Motor neuron (in vitro differentiated cells): ENCODE measurements around the gene WDR35. TPM values are rescaled to one million over a fixed set of nuclear protein-coding genes. Genes with fewer than 3 reads are reported as not detected.
"Not testable (repeated sequence)": the region's sequence is repeated elsewhere in the genome, so short reads cannot be mapped to it uniquely, and the experiment has no call there.

ENCODE experiments used
- ATAC-seq, 8 experiments: fragments of 200-7000 bp; cut with Tn5 transposase; replicated peaks in 6 of 8; 2 replicates each; pipeline ENCODE4 v1.8.0; 2021; ENCODE audit warnings: mild to moderate bottlenecking in 8 of 8, moderate library complexity in 8 of 8
- H3K27ac ChIP-seq, 2 donors: fragments of 250-450 bp; sonication (Bioruptor Pico); 2 replicates each; pipeline ENCODE4 v1.9.0; 2021; ENCODE audit warnings: antibody characterized with exemption in 2 of 2, mild to moderate bottlenecking in 2 of 2, moderate library complexity in 1 of 2
- H3K4me1 ChIP-seq, 2 donors: fragments of 250-450 bp; sonication (Bioruptor Pico); replicated peaks in 1 of 2; 2 replicates each; pipeline ENCODE4 v1.6.1; 2021; ENCODE audit warnings: antibody characterized with exemption in 2 of 2, mild to moderate bottlenecking in 2 of 2, moderate library complexity in 1 of 2
- H3K4me3 ChIP-seq, 5 donors: fragments of 250-450 bp; sonication (Bioruptor Pico); 2 replicates each; pipeline ENCODE4 v1.9.0; 2021; ENCODE audit warnings: antibody characterized with exemption in 5 of 5, mild to moderate bottlenecking in 5 of 5, moderate library complexity in 4 of 5
- WGBS, 10 experiments: fragments of 450-650 bp; shearing (Covaris generic); methylation state at CpG; one replicate each; pipeline ENCODE4 v1.0.0; 2022; 5-methylcytosine and 5-hydroxymethylcytosine counted together
- in situ Hi-C, 9 experiments: fragments of 400-800 bp; cut with MboI; loops; one replicate each; pipeline ENCODE4 v1.15.0; 2021; ENCODE audit warnings: low sequenced_read_pairs in 9 of 9, low pct_unique_long_range_greater_than_20kb in 2 of 9; ENCODE audit not compliant: unreplicated experiment in 9 of 9
- total RNA-seq, 8 experiments: library from RNA; unstranded; fragments of 300-600 nt; gene quantifications; 2 replicates each; pipeline versions ENCODE4 v1.2.3 to v1.2.4, GENCODE V29; 2022

The WDR35 gene
- total RNA-seq, 8 experiments from 2014 or later, result 6.5 to 28.9 (median 12.9) TPM

GRCh38 chr2:19894134-19894792 is 95.6 kb downstream of the WDR35 start:
- WGBS, 10 experiments, result 67 to 100% (median 96%) methylated on average over 1 to 4 of the region's 4 CpGs
- ATAC-seq, result no peak
- H3K27ac ChIP-seq, result no peak overlapping the region
- peaks cover 14 to 46% of the 10 kb centered on the region in 2 donors for H3K4me1 ChIP-seq
- in situ Hi-C loops, result no loop called here
- H3K4me3 ChIP-seq, result no peak overlapping the region

GRCh38 chr2:19893520-19894133 is 96.3 kb downstream of the WDR35 start:
- Histone ChIP-seq H3K27ac (no peak overlapping the region), H3K4me1 (peaks cover 8 to 40% of the 10 kb centered on the region in 2 donors), H3K4me3 (no peak overlapping the region)
- in situ Hi-C loops, result no loop called here
- ATAC-seq, result peak in 2 of 8 experiments; percentile 20 to 50
- 19 to 100% (median 93%) methylated on average over 1 to 4 of the region's 4 CpGs; no CpG with 5 or more reads in 1 of the 10 experiments for WGBS, 10 experiments

GRCh38 chr2:19891971-19892370 is 97.9 kb downstream of the WDR35 start:
- H3K27ac ChIP-seq, ATAC-seq, in situ Hi-C loops, H3K4me3 ChIP-seq: not testable (repeated sequence)
- 0 to 100% (median 83%) methylated on average over 1 to 4 of the region's 4 CpGs; no CpG with 5 or more reads in 1 of the 10 experiments for WGBS, 10 experiments
- H3K4me1 ChIP-seq, result peaks cover 0 to 24% of the 10 kb centered on the region in 2 donors

GRCh38 chr2:19890104-19890503 is 99.8 kb downstream of the WDR35 start:
- H3K4me1 ChIP-seq, result peaks cover 0 to 7% of the 10 kb centered on the region in 2 donors
- ATAC-seq, result peak in 7 of 8 experiments; percentile 32 to 94 (median 64)
- in situ Hi-C loops, result no loop called here
- no peak overlapping the region for H3K4me3 ChIP-seq
- 50 to 100% (median 89%) methylated on average over 1 to 3 of the region's 3 CpGs; no CpG with 5 or more reads in 1 of the 10 experiments for WGBS, 10 experiments
- H3K27ac ChIP-seq, result no peak overlapping the region

GRCh38 chr2:19888831-19889230 is 101.1 kb downstream of the WDR35 start:
- in situ Hi-C loops, result no loop called here
- ATAC-seq, result no peak
- no peak overlapping the region for H3K4me3 ChIP-seq
- H3K27ac ChIP-seq, result no peak overlapping the region
- WGBS, 10 experiments, result 73 to 100% (median 100%) methylated on average over 1 to 3 of the region's 4 CpGs; no CpG with 5 or more reads in 3 of the 10 experiments
- H3K4me1 ChIP-seq, result peaks cover 0 to 7% of the 10 kb centered on the region in 2 donors

- in situ Hi-C loops, result no loop called here
- ATAC-seq, result peak in 2 of 8 experiments; percentile 17 to 31
- WGBS, 10 experiments, result 39 to 100% (median 92%) methylated on average over 1 to 4 of the region's 7 CpGs
- Histone ChIP-seq H3K4me1 (peaks cover 0 to 7% of the 10 kb centered on the region in 2 donors), H3K4me3 (no peak overlapping the region), H3K27ac (no peak overlapping the region)
These were observed 102.4 kb downstream of the WDR35 start for GRCh38 chr2:19887510-19887909.

GRCh38 chr2:19886261-19886660 is 103.6 kb downstream of the WDR35 start:
- 26 to 96% (median 83%) methylated on average over 3 to 6 of the region's 11 CpGs; no CpG with 5 or more reads in 3 of the 10 experiments for WGBS, 10 experiments
- no peak overlapping the region for H3K27ac ChIP-seq
- H3K4me1 ChIP-seq, result peaks cover 0 to 7% of the 10 kb centered on the region in 2 donors
- ATAC-seq, result peak in 1 of 8 experiments; percentile 11
- in situ Hi-C loops, result no loop called here
- no peak overlapping the region for H3K4me3 ChIP-seq

GRCh38 chr2:19885791-19886190 is 104.1 kb downstream of the WDR35 start:
- Histone ChIP-seq H3K4me1 (peaks cover 0 to 7% of the 10 kb centered on the region in 2 donors), H3K4me3 (no peak overlapping the region), H3K27ac (no peak overlapping the region)
- ATAC-seq, result no peak
- WGBS, 10 experiments, result 43 to 80% (median 65%) methylated on average over 2 to 6 of the region's 7 CpGs; no CpG with 5 or more reads in 5 of the 10 experiments
- in situ Hi-C loops, result no loop called here

GRCh38 chr2:19883971-19884720 is 105.8 kb downstream of the WDR35 start:
- Histone ChIP-seq H3K4me1 (no peaks in the 10 kb centered on the region), H3K4me3 (no peak overlapping the region), H3K27ac (no peak overlapping the region)
- ATAC-seq, result no peak
- WGBS, 10 experiments, result 40 to 100% (median 84%) methylated on average over 1 to 7 of the region's 8 CpGs; no CpG with 5 or more reads in 2 of the 10 experiments
- in situ Hi-C loops, result no loop called here

GRCh38 chr2:19883486-19883885 is 106.4 kb downstream of the WDR35 start:
- no peak for ATAC-seq
- WGBS, 10 experiments, result 11 to 40% methylated on average over 1 to 2 of the region's 2 CpGs; no CpG with 5 or more reads in 8 of the 10 experiments
- no peak overlapping the region for H3K27ac ChIP-seq
- in situ Hi-C loops, result no loop called here
- no peak overlapping the region for H3K4me3 ChIP-seq
- no peaks in the 10 kb centered on the region for H3K4me1 ChIP-seq

- Histone ChIP-seq H3K4me1 (no peaks in the 10 kb centered on the region), H3K4me3 (no peak overlapping the region), H3K27ac (no peak overlapping the region)
- WGBS, 10 experiments, result 37 to 92% (median 64%) methylated on average over 1 to 2 of the region's 2 CpGs; no CpG with 5 or more reads in 6 of the 10 experiments
- no peak for ATAC-seq
- in situ Hi-C loops, result no loop called here
These were observed 107.6 kb downstream of the WDR35 start for GRCh38 chr2:19882286-19882685.

- 20 to 83% (median 57%) methylated on average over 1 to 2 of the region's 2 CpGs; no CpG with 5 or more reads in 5 of the 10 experiments for WGBS, 10 experiments
- ATAC-seq, result no peak
- in situ Hi-C loops, result no loop called here
- no peaks in the 10 kb centered on the region for H3K4me1 ChIP-seq
- H3K27ac ChIP-seq, result no peak overlapping the region
- H3K4me3 ChIP-seq, result no peak overlapping the region
These were observed 108.0 kb downstream of the WDR35 start for GRCh38 chr2:19881908-19882265.
